Naive thymus-derived CD8-positive, alpha-beta T cell (primary cell): Measurements from ENCODE around the gene FER. TPM values are rescaled to one million over a fixed set of nuclear protein-coding genes. Genes with fewer than 3 reads are reported as not detected.
A peak's percentile ranks its signal among the peaks of the same experiment; 100 is the strongest.

Source experiments
- ATAC-seq, 2 donors: fragments of 150-1000 bp; cut with Tn5 transposase in 1 of 2; sonication (Bioruptor Pico), chemical (Tn5 transposase) in 1 of 2; 1 replicate in 1 of 2; 2 replicates in 1 of 2; pipeline ENCODE4 v1.10.0; 2021; ENCODE audit warnings: mild to moderate bottlenecking in 2 of 2, moderate library complexity in 2 of 2
- POLR2A ChIA-PET: fragments of 350-600 bp; sonication (Branson Sonifier 250); formaldehyde crosslinking; loops from one replicate; lab custom pipeline; 2021; ENCODE audit warnings: antibody characterized with exemption; lab: Charles Lee
- DNase-seq, 10 donors: peaks; one replicate each; pipeline versions ENCODE4 v3.0.0 to v3.0.0-alpha.2; 2020 to 2022
- H3K27ac Mint-ChIP-seq, 10 donors: one replicate each; pipeline ENCODE4 v1.8.0; 2020 to 2022; ENCODE audit warnings: mild to moderate bottlenecking in 10 of 10, mixed read lengths in 10 of 10, moderate library complexity in 4 of 10, inconsistent platforms in 1 of 10
- H3K27me3 Mint-ChIP-seq, 5 donors: one replicate each; pipeline ENCODE4 v1.8.0; 2021 to 2022; ENCODE audit warnings: mixed read lengths in 5 of 5
- H3K36me3 Mint-ChIP-seq, 3 donors: one replicate each; pipeline ENCODE4 v1.8.0; 2020 to 2022; ENCODE audit warnings: mixed read lengths in 3 of 3, mild to moderate bottlenecking in 2 of 3, inconsistent platforms in 1 of 3
- H3K4me1 Mint-ChIP-seq, 4 donors: one replicate each; pipeline ENCODE4 v1.8.0; 2021 to 2022; ENCODE audit warnings: mixed read lengths in 4 of 4
- H3K4me3 Mint-ChIP-seq, 10 donors: one replicate each; pipeline ENCODE4 v1.8.0; 2020 to 2022; ENCODE audit warnings: mild to moderate bottlenecking in 10 of 10, mixed read lengths in 10 of 10, moderate library complexity in 6 of 10, inconsistent platforms in 1 of 10
- H3K9me3 Mint-ChIP-seq, 9 donors: one replicate each; pipeline ENCODE4 v1.8.0; 2020 to 2022; ENCODE audit warnings: mixed read lengths in 9 of 9, mild to moderate bottlenecking in 3 of 9, inconsistent platforms in 1 of 9, moderate library complexity in 1 of 9
- polyA plus RNA-seq, 3 donors: library from polyadenylated mRNA; unstranded; fragments of 300-500 nt; fragmentation: Illumina TruSeq; gene quantifications; one replicate each; pipeline ENCODE4 v1.2.3, GENCODE V29; 2021
- total RNA-seq, 8 experiments: library from RNA in 2 of 8; stranded (reverse) in 2 of 8; gene quantifications; one replicate each; pipeline ENCODE4 v1.2.3 and lab custom pipeline; 2021 to 2026

Gene FER
- total and polyA plus RNA-seq, 5 experiments from 2014 or later: 8.8 to 15.0 (median 11.4) TPM

GRCh38 chr5:109089191-109089590 is 341.5 kb downstream of the FER start:
- H3K4me3 Mint-ChIP-seq: no peak overlapping the region
- POLR2A ChIA-PET: no interaction called here
- no peaks in the 10 kb centered on the region for H3K4me1 Mint-ChIP-seq
- peaks cover 3 to 14% (median 13%) of the 10 kb centered on the region in 3 donors for H3K36me3 Mint-ChIP-seq
- DNase-seq: no peak
- H3K9me3 Mint-ChIP-seq: peaks cover 0 to 10% (median 0%) of the 10 kb centered on the region in 9 donors
- ATAC-seq: no peak
- H3K27ac Mint-ChIP-seq: no peak overlapping the region
- no peaks in the 10 kb centered on the region for H3K27me3 Mint-ChIP-seq

GRCh38 chr5:109099081-109099480 is 351.4 kb downstream of the FER start:
- Mint-ChIP-seq H3K27ac (no peak overlapping the region), H3K36me3 (peaks cover under 1 to 3% (median 2%) of the 10 kb centered on the region in 3 donors), H3K4me3 (no peak overlapping the region), H3K27me3 (no peaks in the 10 kb centered on the region), H3K4me1 (no peaks in the 10 kb centered on the region), H3K9me3 (no peaks in the 10 kb centered on the region)
- no peak for DNase-seq
- POLR2A ChIA-PET: no interaction called here
- ATAC-seq: no peak

GRCh38 chr5:109100971-109101370 is 353.3 kb downstream of the FER start:
- Mint-ChIP-seq H3K27ac (no peak overlapping the region), H3K4me3 (no peak overlapping the region), H3K4me1 (no peaks in the 10 kb centered on the region), H3K36me3 (peaks cover 2 to 6% (median 5%) of the 10 kb centered on the region in 3 donors), H3K27me3 (no peaks in the 10 kb centered on the region), H3K9me3 (no peaks in the 10 kb centered on the region)
- DNase-seq: no peak
- no peak for ATAC-seq
- POLR2A ChIA-PET: no interaction called here

- no peaks in the 10 kb centered on the region for H3K4me1 Mint-ChIP-seq
- H3K27me3 Mint-ChIP-seq: no peaks in the 10 kb centered on the region
- ATAC-seq (no peak), DNase-seq (no peak)
- peaks cover 2 to 6% (median 5%) of the 10 kb centered on the region in 3 donors for H3K36me3 Mint-ChIP-seq
- no peaks in the 10 kb centered on the region for H3K9me3 Mint-ChIP-seq
- H3K4me3 Mint-ChIP-seq: no peak overlapping the region
- POLR2A ChIA-PET: no interaction called here
- H3K27ac Mint-ChIP-seq: no peak overlapping the region
Measured at GRCh38 chr5:109102096-109102690, 354.5 kb downstream of the FER start.

GRCh38 chr5:109105631-109106267 is 358.1 kb downstream of the FER start:
- Mint-ChIP-seq H3K27ac (no peak overlapping the region), H3K9me3 (peaks cover 0 to 3% (median 0%) of the 10 kb centered on the region in 9 donors), H3K4me1 (peaks cover 0 to 3% (median 0%) of the 10 kb centered on the region in 4 donors), H3K27me3 (no peaks in the 10 kb centered on the region), H3K4me3 (no peak overlapping the region), H3K36me3 (peaks cover 4 to 10% (median 6%) of the 10 kb centered on the region in 3 donors)
- no peak for ATAC-seq
- DNase-seq: no peak
- POLR2A ChIA-PET: no interaction called here

- ATAC-seq (no peak), DNase-seq (no peak)
- Mint-ChIP-seq H3K9me3 (peaks cover 0 to 3% (median 0%) of the 10 kb centered on the region in 9 donors), H3K36me3 (peaks cover 0 to 5% (median 2%) of the 10 kb centered on the region in 3 donors), H3K4me1 (peaks cover 0 to 3% (median 0%) of the 10 kb centered on the region in 4 donors), H3K27me3 (no peaks in the 10 kb centered on the region), H3K27ac (no peak overlapping the region), H3K4me3 (no peak overlapping the region)
- POLR2A ChIA-PET: no interaction called here
Measured at GRCh38 chr5:109111680-109112079, 364.0 kb downstream of the FER start.

- Mint-ChIP-seq H3K27ac (no peak overlapping the region), H3K9me3 (peaks cover 0 to 3% (median 0%) of the 10 kb centered on the region in 9 donors), H3K27me3 (no peaks in the 10 kb centered on the region), H3K4me1 (peaks cover 0 to 3% (median 0%) of the 10 kb centered on the region in 4 donors), H3K36me3 (peaks cover 0 to 5% (median 2%) of the 10 kb centered on the region in 3 donors), H3K4me3 (no peak overlapping the region)
- ATAC-seq (no peak), DNase-seq (no peak)
- POLR2A ChIA-PET: no interaction called here
Measured at GRCh38 chr5:109113608-109114007, 365.9 kb downstream of the FER start.

GRCh38 chr5:109121225-109121624 is 373.5 kb downstream of the FER start:
- Mint-ChIP-seq H3K9me3 (peaks cover 0 to 29% (median 12%) of the 10 kb centered on the region in 9 donors), H3K4me3 (no peak overlapping the region), H3K27ac (no peak overlapping the region), H3K36me3 (peaks cover 6 to 22% (median 17%) of the 10 kb centered on the region in 3 donors), H3K4me1 (no peaks in the 10 kb centered on the region), H3K27me3 (no peaks in the 10 kb centered on the region)
- DNase-seq: no peak
- ATAC-seq: no peak
- POLR2A ChIA-PET: no interaction called here

GRCh38 chr5:109125755-109126429 is 378.2 kb downstream of the FER start:
- Mint-ChIP-seq H3K9me3 (peaks cover 0 to 18% (median 7%) of the 10 kb centered on the region in 9 donors), H3K36me3 (peaks cover 5 to 19% (median 18%) of the 10 kb centered on the region in 3 donors), H3K27ac (no peak overlapping the region), H3K4me3 (no peak overlapping the region), H3K27me3 (no peaks in the 10 kb centered on the region), H3K4me1 (no peaks in the 10 kb centered on the region)
- POLR2A ChIA-PET: no interaction called here
- ATAC-seq (no peak), DNase-seq (no peak)

- ATAC-seq: no peak
- H3K27me3 Mint-ChIP-seq: no peaks in the 10 kb centered on the region
- H3K4me3 Mint-ChIP-seq: no peak overlapping the region
- H3K4me1 Mint-ChIP-seq: no peaks in the 10 kb centered on the region
- no peak overlapping the region for H3K27ac Mint-ChIP-seq
- peaks cover 3 to 18% (median 13%) of the 10 kb centered on the region in 3 donors for H3K36me3 Mint-ChIP-seq
- no peak for DNase-seq
- POLR2A ChIA-PET: no interaction called here
- peaks cover 0 to 12% (median 6%) of the 10 kb centered on the region in 9 donors for H3K9me3 Mint-ChIP-seq
Measured at GRCh38 chr5:109126481-109126880, 378.8 kb downstream of the FER start.

GRCh38 chr5:109136906-109137305 is 389.2 kb downstream of the FER start:
- peaks cover 0 to 1% (median 0%) of the 10 kb centered on the region in 9 donors for H3K9me3 Mint-ChIP-seq
- H3K4me1 Mint-ChIP-seq: no peaks in the 10 kb centered on the region
- POLR2A ChIA-PET: no interaction called here
- no peak overlapping the region for H3K4me3 Mint-ChIP-seq
- H3K27me3 Mint-ChIP-seq: no peaks in the 10 kb centered on the region
- peaks cover 0 to 8% (median 3%) of the 10 kb centered on the region in 3 donors for H3K36me3 Mint-ChIP-seq
- DNase-seq (no peak), ATAC-seq (no peak)
- H3K27ac Mint-ChIP-seq: no peak overlapping the region

- H3K27me3 Mint-ChIP-seq: no peaks in the 10 kb centered on the region
- H3K27ac Mint-ChIP-seq: peak overlapping the region in 1 of 10 donors; percentile 32
- DNase-seq: no peak
- H3K9me3 Mint-ChIP-seq: no peaks in the 10 kb centered on the region
- POLR2A ChIA-PET: no interaction called here
- no peak overlapping the region for H3K4me3 Mint-ChIP-seq
- H3K36me3 Mint-ChIP-seq: peaks cover 0 to 11% (median 0%) of the 10 kb centered on the region in 3 donors
- no peak for ATAC-seq
- H3K4me1 Mint-ChIP-seq: no peaks in the 10 kb centered on the region
Measured at GRCh38 chr5:109141222-109142200, 393.8 kb downstream of the FER start.
